GM19395 (cell line): ENCODE results near the gene ZNF888.
A peak's percentile ranks its signal among the peaks of the same experiment; 100 is the strongest.
"Not testable (repeated sequence)": the region's sequence is repeated elsewhere in the genome, so short reads cannot be mapped to it uniquely, and the experiment has no call there.

ENCODE experiments used
- ATAC-seq: cut with Tn5 transposase; IDR thresholded peaks from one replicate; pipeline ENCODE4 v1.9.1; 2021; ENCODE audit warnings: mild to moderate bottlenecking, moderate library complexity; ENCODE audit not compliant: unreplicated experiment

Gene ZNF888

DNA sequence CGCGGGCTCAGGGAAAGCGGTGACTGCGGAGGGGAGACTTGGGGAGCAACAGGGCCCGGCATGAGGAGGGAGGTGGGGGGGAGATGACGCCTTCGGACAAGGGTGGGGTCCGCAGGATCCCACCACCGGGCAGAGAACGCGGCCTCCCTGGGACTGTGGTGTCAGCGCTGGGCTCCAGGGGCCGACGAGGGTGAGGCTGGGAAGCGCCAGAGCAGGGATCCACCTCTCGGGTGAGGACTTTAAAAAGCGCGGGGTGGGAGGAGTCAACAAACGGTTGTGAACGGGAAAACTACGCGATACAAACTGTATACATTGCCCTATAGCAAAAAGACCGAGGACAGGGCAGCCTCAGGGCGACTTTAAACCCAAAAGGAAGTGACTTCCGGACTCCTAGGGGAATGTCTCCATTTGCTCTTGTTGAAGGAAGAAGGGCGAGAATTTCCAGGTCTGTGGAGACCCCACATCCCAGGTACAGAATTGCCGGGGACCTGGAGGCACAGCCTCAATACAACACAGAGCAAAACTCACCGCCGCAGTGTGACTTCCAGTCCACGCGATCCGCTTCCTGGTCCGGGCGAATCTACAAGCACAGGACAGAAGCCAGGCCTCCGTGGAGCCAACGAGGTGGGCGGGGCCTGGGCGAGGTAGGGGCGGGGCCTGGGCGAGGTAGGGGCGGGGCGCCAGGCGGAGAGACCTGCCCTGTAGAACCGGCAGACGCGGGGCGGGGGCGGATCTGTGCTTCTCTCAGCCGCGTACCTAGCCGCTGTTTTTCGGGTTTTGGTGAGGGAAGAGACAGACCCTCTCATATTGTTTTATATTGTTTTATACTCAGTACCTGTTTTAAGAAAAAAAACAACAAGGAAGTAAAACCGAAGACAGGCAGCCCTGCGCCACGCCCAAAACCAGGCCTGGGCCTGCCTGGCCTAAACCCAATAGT lies at the start of gene ZNF888:
TSS of gene ZNF888 (minus strand) at position 588 of the 937 bp plus-strand sequence. CDS start 5,555 bp downstream, outside the sequence.
- peak; percentile 95 for ATAC-seq

DNA sequence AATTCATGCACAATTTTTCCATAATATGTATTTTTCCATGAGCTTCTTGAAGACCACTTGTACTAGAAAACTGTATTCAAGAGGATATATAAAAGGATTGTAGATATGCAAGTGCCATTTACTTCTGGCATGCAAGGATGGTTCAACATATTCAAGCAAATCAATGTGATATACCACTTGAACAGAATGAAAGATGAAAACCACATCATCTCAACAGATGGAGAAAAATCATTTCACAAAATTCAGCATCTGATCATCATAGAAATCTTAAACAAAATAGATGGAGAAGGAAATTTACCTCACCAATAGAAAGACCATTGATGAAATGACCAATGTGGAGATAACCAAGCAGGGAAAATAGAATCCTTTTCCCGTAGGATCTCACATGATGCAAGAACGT lies 44.5 kb upstream of the ZNF888 start:
- ATAC-seq = no peak

DNA sequence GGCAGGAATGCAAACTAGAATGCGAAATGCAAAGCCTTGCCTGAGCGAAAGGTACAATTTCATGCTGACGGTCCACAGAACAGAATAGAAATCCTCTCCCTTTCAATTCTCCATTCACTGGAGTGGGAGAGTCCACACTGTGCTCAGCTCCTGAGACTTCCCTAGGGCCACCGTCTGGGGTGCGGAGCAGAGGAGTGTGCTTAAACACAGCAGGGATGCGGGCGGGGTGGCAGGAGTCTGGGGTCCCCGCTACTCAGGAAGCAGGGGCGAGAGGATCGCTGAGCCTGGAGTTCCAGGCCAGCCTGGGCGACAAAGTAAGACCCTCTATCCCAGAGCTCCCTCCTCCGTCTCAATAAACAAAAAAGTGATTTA lies 40.0 kb upstream of the ZNF888 start:
- peak; percentile 18 for ATAC-seq

DNA sequence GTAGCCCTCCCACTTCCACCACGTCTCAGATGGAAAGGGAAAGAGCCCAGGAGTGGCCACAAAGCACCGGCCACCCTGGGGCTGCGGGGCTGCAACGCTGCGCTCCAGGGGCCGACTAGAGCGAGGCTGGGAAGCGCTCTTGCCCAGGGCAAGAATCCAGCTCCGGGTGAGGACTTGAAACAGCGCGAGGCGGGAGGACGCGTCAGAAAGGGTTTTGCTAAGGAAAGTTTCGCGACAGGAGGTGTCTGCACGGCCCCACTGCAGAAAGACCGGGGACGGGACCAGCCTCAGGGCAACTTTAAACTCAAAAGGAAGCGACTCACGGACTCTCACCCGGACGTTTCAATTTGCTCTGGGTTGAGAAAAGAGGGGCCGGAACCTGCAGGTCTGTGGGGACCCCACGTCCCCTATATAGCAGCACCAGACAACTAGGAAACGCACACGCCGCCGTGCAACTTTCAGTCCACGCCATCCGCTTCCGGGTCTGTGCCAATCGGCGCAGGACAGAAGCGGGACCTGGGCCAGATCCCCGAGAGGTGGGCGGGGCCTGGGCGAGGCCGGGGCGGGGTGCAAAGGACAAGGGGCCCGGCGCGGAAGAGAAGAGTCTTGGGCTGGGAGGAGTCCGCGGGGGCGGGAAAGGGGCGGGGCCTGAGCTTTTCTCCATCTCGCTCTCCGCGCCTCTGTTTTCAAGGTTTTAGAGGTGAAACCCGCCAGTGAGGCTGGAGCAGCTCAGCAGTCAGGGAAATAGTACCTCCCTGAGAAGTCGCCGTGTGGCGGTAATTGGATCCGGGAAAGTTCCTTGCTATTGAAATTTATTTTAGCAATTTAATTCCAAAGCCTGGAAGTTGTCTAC lies 39.4 kb upstream of the ZNF888 start, which contains the start of gene ZNF816:
TSS of gene ZNF816 (minus strand) at position 488 of the 853 bp plus-strand sequence. CDS start 6,792 bp downstream, outside the sequence.
- ATAC-seq = peak; percentile 89

DNA sequence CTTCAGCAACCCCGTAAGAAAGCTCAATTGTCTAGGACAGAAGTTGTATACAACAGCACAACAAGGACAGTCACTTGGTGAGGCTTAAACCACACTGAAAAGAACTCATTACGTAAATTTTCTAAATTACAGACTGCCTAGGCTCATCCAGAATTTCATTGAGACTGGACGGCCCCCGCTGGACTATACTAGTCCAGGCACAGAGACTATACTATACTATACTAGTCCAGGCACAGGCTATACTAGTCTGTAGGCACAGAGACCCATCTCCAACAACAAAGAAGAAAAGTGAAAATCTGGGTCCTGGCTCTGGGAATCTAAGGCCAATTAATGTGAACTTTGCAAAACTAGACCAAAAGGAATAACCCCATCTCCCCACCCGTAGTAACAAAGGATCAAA lies 38.8 kb upstream of the ZNF888 start:
- no peak for ATAC-seq

DNA sequence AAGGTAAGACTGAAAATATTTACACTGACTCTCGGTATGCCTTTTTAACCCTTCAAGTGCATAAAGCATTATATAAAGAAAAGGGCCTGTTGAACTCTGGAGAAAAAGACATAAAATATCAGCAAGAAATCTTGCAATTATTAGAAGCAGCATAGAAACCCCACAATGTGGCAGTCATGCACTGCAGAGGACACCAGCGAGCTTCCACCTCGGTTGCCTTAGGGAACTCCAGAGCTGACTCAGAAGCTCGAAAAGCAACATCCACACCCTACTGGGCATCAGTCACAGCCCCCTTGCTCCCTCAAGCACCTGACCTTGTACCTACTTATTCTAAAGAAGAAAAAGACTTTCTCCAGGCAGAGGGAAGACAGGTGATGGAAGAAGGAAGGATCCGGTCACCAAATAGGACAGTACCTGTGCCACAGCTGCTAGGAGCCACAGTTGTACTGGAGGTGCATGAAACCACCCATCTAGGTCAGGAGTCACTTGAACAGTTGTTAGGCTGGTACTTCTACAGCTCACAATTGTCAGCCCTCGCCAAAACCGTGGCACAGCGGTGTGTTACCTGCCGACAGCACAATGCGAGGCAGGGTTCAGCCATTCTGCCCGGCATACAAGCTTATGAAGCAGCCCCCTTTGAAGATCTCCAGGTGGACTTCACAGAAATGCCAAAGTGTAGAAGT lies 36.5 kb upstream of the ZNF888 start:
- no peak for ATAC-seq

DNA sequence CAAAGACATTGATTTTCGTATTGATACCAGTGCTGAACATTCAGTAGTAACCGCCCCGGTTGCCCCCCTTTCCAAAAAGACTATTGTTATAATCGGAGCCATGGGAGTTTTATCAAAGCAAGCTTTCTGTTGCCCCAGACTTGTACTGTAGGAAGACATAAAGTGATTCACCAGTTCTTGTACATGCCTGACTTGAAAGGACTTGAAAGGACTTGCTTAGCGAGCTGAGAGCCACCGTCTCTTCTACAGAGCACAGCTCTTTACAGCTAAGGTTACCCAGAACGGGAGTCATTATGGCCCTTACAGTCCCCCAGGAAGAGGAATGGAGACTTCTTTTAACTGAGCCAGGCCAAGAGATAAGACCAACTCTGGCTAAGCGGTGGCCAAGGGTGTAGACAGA lies 34.4 kb upstream of the ZNF888 start:
- no peak for ATAC-seq

DNA sequence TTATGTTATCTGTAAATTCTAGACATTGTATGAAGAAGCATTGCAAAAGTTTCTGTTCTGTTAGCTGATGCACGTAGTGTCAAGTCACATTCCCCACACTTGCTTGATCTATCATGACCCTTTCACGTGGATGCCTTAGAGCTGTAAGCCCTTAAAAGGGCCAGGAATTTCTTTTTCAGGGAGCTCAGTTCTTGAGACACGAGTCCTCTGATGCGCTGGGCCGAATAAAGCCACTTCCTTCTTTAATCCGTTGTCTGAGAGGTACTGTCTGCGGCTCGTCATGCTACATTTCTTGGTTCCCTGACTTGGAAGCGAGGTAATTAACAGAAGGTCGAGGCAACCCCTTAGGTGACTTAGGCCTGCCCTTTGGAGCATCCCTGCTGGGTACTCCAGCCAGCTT lies 33.7 kb upstream of the ZNF888 start:
- ATAC-seq = no peak

DNA sequence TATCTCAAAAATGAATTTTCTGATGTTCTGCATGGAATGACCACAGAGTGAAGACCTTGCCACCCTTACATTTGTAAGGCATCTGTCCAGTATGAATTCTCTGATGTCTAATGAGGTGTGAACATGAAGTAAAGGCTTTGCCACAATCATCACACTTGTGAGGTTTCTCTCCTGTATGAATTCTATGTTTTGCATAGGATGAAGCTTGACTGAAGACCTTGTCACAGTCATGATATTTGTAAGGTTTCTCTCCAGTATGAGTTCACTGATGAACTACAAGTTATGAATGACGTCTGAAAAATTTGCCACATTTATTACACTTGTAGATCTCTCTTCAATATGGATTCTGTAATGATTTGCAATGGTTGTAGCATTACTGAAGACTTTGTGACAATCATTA lies 26.2 kb upstream of the ZNF888 start:
- no peak for ATAC-seq

DNA sequence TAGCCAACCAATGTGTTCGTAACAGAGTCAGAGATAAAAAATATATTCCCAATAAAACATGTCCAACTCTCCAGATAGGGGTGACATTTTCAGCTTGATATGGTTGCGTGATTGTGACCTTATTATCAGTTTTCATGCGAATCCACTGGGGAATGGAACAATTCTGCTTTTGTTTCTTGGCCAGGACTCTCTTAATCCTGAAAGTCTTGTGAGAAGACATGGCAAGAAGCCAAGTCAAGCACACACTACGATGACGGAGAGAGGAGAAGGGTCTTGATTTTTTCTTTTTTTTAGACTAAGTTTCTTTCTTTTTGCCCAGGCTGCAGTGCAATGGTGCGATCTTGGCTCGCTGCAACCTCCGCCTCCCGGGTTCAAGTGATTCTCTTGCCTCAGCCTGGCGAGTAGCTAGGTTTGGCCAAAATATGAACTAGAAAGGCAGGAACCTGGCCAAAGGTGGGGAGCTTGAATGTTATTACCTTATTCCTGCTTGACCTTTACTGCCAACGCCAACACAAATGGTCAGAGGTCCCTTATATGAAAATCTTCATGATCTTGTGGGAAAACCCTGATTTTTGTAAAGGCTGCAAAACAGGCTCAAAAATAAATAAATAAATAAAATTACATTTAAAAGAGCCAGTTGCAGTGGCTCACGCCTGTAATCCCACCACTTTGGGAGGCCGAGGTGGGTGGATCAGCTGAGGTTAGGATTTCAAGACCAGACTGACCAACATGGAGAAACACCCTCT lies 25.0 kb upstream of the ZNF888 start:
- ATAC-seq = no peak

DNA sequence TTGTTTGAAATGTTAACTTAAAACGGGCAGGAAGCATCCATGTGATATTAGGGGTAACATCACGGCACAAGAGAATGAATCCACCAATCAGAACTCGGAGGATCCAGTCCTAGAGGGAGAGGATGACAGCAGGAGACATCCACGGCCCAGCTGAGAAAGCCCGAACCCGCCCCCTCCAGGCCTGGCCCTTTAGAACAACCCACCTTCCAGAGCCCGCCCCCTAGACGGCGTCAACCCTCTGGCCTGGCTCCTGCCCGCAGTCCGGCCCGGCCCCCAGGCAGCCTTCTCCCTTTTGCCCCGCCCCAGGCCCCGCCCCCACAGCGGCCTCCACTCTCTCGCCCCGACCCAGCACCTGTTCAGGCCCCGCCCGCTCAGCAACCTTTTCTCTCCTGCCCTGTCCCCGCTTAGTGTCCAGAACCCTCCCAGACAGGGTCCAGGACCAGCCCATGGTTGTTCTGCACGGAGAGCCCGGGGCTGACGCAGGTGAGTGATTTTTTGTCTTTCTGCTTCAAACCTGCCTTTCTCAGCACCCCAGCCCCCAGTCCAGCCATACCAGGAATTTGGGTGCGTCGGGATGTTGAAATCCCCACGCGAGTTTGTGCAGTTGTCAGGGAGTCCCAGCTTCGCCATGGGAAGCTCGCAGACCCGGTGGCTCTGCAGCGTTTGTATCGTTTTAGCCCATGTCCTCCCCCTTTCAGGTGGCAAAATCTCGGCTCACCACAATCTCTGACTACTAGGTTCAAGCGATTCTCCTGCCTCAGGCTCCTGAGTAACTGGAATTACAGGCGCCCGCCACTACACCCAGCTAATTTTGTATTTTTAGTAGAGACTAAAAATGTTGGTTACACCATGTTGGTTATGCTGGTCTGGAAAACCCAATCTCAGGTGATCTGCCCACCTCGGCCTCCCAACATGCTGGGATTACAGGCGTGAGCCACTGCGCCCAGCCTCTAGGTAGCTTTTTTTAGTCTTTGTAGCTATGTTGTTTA lies 23.4 kb upstream of the ZNF888 start:
- no peak for ATAC-seq

DNA sequence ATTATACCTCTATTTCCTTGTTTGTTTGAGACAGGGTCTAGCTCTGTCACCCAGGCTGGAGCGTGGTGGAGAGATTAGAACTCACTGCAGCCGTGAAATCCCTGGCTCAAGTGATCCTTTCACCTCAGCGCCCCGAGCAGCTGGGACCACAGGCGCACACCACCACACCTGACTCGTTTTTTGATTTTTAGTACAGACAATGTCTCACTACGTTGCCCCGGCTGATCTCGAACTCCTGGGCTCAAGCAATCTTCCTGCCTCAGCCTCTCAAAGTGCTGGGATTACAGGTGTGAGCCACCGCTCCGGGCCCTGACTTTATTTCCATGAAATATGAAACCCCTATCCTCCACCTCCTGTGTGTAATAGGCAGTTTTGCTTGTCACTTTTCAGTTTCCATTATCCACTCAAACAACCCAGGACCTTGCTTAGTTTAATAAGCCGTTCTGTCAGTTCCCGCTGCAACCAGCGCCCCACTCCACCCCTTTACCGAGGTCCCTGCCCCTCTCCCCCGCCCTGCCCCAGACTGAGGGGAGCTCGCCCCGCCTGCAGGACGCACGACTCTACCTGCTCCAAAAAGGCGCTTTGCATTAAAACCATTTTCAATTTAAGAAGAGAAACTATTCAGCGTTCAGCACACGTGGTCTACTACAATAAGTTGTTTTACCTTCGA lies 22.6 kb upstream of the ZNF888 start:
- no peak for ATAC-seq

DNA sequence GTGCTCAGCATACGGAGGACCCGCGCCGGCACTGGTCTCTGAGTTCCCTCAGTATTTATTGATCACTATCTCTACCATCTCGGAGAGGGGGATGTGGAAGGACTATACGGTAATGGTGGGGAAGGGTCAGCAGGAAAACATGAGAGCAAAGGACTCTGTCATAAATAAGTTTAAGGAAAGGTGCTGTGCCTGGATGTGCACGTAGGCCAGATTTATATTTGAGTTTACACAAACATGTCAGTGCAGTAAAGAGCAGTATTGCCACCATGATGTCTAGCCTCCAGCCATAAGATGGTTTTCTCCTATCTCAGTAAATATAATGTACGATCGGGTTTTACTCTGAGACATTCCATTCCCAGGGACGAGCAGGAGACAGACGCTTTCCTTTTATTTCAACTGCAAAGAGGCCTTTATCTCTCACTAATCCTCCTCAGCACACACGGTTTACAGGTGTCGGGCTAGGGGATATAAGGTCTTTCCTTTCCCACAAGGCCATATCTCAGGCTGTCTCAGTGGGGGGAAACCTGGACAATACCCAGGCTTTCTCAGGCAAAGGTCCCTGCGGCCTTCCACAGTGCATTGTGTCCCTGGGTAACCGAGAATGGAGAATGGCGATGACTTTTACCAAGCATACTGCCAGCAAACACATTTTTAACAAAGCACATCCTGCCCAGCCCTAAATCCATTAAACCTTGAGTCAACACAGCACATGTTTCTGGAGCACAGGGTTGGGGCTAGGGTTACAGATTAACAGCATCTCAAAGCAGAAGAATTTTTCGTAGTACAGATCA lies 21.7 kb upstream of the ZNF888 start:
- not testable (repeated sequence) for ATAC-seq

DNA sequence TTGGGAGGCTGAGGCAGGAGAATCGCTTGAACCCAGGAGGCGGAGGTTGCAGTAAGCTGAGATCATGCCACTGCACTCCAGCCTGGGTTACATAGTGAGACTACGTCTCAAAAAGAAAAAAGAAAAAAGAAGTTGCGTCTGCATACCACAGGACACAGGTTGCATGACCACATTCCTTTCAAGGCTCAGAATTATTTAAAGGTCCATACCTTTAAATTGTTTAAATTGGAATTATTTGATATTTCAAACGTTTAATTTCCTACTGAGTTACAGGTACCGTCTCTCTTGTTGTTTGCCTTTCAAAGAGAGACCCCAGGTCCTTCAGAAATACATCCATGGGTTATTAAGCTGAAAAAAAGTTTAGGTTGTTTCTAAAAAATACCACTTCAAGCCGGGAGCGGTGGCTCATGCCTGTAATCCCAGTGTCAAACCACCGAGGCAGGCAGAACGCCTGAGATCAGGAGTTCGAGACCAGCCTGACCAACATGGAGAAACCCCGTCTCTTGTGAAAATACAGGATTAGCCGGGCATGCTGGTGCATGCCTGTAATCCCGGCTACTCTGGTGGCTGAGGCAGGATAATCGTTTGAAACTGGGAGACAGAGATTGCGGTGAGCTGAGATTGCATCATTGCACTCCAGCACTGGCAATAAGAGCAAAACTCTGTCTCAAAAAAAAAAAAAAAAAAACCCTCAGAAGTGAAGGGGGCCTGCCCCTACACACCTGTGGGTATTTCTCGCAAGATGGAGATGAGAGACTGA lies 20.8 kb upstream of the ZNF888 start:
- ATAC-seq = no peak

DNA sequence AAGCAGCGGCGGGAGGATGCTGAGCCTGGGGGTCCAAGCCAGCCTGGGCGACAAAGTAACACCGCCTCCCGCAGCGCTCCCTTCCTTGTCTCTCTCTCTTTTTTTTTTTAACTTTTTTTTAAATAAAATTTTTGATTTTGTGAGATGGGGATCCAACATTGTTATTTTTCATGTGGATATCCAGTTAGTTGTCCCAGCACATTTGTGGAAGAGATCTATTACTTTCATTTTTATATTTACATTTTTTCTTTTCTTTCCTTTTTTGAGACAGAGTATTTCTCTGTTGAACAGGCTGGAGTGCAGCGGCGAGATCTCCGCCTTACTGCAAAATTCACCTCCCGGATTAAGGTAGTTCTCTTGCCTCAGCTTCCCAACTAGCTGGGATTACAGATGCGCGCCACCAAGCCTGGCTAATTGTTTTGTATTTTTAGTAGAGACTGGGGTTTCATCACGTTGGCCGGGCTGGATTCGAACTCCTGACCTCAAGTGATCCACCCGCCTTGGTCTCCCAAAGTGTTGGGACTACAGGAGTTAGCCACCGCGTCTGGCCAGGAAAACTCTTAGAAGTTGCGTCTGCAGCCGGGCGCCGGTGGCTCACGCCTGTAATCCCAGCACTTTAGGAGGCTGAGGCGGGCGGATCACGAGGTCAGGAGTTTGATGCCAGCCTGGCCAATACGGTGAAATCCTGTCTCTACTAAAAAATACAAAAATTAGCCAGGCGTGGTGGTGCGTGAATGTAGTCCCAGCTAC lies 20.1 kb upstream of the ZNF888 start:
- no peak for ATAC-seq

DNA sequence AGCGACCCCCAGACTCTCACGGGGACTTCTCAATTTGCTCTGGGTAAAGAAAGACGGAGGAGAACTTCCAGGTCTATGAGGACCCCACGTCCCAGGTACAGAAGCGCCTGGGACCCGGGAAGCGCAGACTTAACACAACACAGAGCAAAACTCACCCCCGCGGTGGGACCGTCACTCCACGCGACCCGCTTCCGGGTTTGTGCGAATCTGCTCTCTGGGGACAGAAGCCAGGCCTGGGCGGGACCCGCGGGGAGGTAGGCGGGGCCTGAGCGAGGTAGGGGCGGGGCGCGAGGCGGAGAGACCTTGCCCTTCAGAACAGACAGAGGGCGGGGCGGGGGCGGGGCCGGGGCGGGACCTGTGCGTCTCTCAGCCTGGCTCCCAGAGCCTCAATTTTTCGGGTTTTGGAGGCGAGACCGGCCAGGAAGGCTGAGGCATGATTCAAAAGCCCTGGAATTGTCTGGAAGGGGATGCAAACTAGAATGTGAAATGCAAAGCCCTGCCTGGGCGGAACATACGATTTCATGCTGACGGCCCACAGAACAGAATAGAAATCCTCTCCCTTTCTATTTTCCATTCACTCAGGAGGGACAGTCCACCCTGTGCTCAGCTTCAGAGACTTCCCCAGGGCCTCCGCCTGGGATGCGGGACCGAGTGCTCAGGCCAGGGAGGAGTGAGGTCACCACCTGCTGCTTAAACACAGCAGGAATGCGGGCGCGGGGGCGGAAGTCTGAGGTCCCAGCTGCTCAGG lies 19.3 kb upstream of the ZNF888 start:
- ATAC-seq = peak; percentile 87
